K562 (cell line): Measurements from ENCODE around the gene ATM. TPM values are rescaled to one million over a fixed set of nuclear protein-coding genes. Genes with fewer than 3 reads are reported as not detected.

Experiments
- ESRRA ChIP-seq: fragments of 450-650 bp; IDR thresholded peaks from 2 replicates; pipeline ENCODE4 v1.6.1; 2014; ENCODE audit warnings: low read depth, mild to moderate bottlenecking, moderate library complexity, borderline replicate concordance
- L3MBTL2 ChIP-seq: fragments of 450-650 bp; IDR thresholded peaks from 2 replicates; pipeline ENCODE4 v1.6.1; 2016; ENCODE audit warnings: mild to moderate bottlenecking, moderate library complexity
- PHF8 ChIP-seq: fragments of 200-600 bp; sonication (generic); IDR thresholded peaks from 2 replicates; pipeline ENCODE4 v1.6.1; 2012; ENCODE audit warnings: mixed run types, mild to moderate bottlenecking, inconsistent platforms, low read length, moderate library complexity, borderline replicate concordance
- SMARCA4 ChIP-seq: fragments of 450-650 bp; IDR thresholded peaks from 2 replicates; pipeline ENCODE4 v1.6.1; 2016
- ZBTB1 ChIP-seq: sonication (generic); formaldehyde crosslinking; IDR thresholded peaks from 2 replicates; pipeline ENCODE4 v1.8.1; 2023; ENCODE audit warnings: missing genetic modification reagents, low read depth, mild to moderate bottlenecking, borderline replicate concordance
- ZC3H4 ChIP-seq: sonication (generic); formaldehyde crosslinking; IDR thresholded peaks from 2 replicates; pipeline ENCODE4 v1.9.0; 2021; ENCODE audit warnings: missing genetic modification reagents, borderline replicate concordance
- polyA plus RNA-seq, 8 experiments: library from polyadenylated mRNA; depleted of rRNA in 4 of 8; stranded (reverse) in 5 of 8; unstranded in 3 of 8; fragments of >200 nt; fragmentation: Nextera tagmentation in 2 of 8; fragmentation: Illumina TruSeq in 1 of 8; extraction: Ambion mirVana in 2 of 8; extraction: Trizol in 1 of 8; gene quantifications; 2 replicates each; pipeline versions ENCODE4 v1.2.1 to v1.2.3, GENCODE V29; 2011 to 2014; ENCODE audit warnings: inconsistent platforms in 1 of 8, missing spikeins in 1 of 8
- total RNA-seq, 7 experiments: library from RNA; depleted of rRNA in 6 of 7; stranded (reverse); fragments of >200 nt in 6 of 7; fragmentation: Illumina TruSeq in 2 of 7; extraction: Trizol in 2 of 7; gene quantifications; 2 replicates each; pipeline versions ENCODE4 v1.2.1 to v1.2.3, GENCODE V29; 2011 to 2021; ENCODE audit warnings: low replicate concordance in 1 of 7
- TF ChIP-seq, protein P1 (sequence below): fragments of 250-450 bp; sonication (Bioruptor Pico); IDR thresholded peaks from 2 replicates; pipeline ENCODE4 v1.9.0; 2021; ENCODE audit warnings: mild to moderate bottlenecking, inconsistent platforms

ATM gene
- total and polyA plus RNA-seq, 9 of the 15 experiments (the other 6 are each of a cell fraction or from before 2014, with no cell fraction given), result 8.3 to 46.8 (median 26.2) TPM

DNA sequence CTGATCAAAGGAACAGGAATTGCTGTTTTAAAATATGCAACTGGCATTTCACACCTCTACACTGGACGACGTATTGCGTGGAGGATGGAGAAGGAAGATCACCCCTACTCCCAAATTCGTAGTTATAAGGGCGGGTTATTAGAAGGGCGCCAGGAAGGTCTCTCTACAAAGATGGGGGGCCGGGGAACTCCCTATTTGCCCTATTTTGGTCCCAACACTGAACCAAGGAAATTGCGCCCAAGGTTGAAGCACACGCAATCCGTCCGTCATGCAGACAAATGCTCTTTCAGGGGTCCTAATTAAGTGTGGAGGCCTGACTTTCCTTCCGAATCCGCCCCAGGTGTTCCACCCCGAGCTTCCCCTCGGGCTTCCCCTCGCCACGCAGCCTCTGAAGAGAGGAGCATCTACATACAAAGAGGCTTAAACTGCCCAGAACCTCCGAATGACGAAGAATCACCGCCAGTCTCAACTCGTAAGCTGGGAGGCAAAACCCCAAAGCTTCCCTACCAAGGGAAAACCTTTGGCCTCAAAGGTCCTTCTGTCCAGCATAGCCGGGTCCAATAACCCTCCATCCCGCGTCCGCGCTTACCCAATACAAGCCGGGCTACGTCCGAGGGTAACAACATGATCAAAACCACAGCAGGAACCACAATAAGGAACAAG lies 825 bp upstream of the ATM start (continued):
- TF ChIP-seq ESRRA (peak; percentile 49; the same call in 1 of the 2 replicates), L3MBTL2 (peak; percentile 79), PHF8 (peak; percentile 67), ZC3H4 (0 out of 2 replicates have a peak, but pooled peaks have one; percentile 59), SMARCA4 (0 out of 2 replicates have a peak, but pooled peaks have one; percentile 11), ZBTB1 (CRISPR knock-in tag) (peak; percentile 96)
- TF ChIP-seq, protein P1, sequence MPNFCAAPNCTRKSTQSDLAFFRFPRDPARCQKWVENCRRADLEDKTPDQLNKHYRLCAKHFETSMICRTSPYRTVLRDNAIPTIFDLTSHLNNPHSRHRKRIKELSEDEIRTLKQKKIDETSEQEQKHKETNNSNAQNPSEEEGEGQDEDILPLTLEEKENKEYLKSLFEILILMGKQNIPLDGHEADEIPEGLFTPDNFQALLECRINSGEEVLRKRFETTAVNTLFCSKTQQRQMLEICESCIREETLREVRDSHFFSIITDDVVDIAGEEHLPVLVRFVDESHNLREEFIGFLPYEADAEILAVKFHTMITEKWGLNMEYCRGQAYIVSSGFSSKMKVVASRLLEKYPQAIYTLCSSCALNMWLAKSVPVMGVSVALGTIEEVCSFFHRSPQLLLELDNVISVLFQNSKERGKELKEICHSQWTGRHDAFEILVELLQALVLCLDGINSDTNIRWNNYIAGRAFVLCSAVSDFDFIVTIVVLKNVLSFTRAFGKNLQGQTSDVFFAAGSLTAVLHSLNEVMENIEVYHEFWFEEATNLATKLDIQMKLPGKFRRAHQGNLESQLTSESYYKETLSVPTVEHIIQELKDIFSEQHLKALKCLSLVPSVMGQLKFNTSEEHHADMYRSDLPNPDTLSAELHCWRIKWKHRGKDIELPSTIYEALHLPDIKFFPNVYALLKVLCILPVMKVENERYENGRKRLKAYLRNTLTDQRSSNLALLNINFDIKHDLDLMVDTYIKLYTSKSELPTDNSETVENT (CRISPR knock-in tag), result peak; percentile 67; the same call in 1 of the 2 replicates
